ENCODE results near the gene CCNT2.

GRCh38 chr2:134976074-134976702 is 57.6 kb downstream of the CCNT2 start:
- TF ChIP-seq, protein P1, sequence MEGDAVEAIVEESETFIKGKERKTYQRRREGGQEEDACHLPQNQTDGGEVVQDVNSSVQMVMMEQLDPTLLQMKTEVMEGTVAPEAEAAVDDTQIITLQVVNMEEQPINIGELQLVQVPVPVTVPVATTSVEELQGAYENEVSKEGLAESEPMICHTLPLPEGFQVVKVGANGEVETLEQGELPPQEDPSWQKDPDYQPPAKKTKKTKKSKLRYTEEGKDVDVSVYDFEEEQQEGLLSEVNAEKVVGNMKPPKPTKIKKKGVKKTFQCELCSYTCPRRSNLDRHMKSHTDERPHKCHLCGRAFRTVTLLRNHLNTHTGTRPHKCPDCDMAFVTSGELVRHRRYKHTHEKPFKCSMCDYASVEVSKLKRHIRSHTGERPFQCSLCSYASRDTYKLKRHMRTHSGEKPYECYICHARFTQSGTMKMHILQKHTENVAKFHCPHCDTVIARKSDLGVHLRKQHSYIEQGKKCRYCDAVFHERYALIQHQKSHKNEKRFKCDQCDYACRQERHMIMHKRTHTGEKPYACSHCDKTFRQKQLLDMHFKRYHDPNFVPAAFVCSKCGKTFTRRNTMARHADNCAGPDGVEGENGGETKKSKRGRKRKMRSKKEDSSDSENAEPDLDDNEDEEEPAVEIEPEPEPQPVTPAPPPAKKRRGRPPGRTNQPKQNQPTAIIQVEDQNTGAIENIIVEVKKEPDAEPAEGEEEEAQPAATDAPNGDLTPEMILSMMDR (optimal IDR thresholded peaks at IDR 0.05 in 1 of 3, IDR thresholded peaks at IDR 0.05 in 1 of 3, conservative IDR thresholded peaks at IDR 0.05 in 1 of 3; ENCODE audit: extremely low read depth in 1 of 3, insufficient read depth in 2 of 3, low read length in 3 of 3), result no peak
- TF ChIP-seq EZH2 (IDR thresholded peaks at IDR 0.05; ENCODE audit: low read length), result no peak

Measured in keratinocyte (primary cell).